PC-3 (cell line): Measurements from ENCODE around the gene SRSF2.

Source experiments
- EZH2 ChIP-seq: fragments of 300-600 bp; sonication (generic); IDR thresholded peaks from one replicate; pipeline ENCODE4 v1.6.1; 2017; ENCODE audit warnings: antibody characterized with exemption, mild to moderate bottlenecking, low read length; ENCODE audit not compliant: unreplicated experiment
- TF ChIP-seq, protein P1 (sequence below): fragments of 300-600 bp; sonication (generic); conservative IDR thresholded peaks from 2 replicates; pipeline ENCODE4 v1.5.1; 2017; ENCODE audit warnings: antibody characterized with exemption, low read depth, mild to moderate bottlenecking, low read length

DNA sequence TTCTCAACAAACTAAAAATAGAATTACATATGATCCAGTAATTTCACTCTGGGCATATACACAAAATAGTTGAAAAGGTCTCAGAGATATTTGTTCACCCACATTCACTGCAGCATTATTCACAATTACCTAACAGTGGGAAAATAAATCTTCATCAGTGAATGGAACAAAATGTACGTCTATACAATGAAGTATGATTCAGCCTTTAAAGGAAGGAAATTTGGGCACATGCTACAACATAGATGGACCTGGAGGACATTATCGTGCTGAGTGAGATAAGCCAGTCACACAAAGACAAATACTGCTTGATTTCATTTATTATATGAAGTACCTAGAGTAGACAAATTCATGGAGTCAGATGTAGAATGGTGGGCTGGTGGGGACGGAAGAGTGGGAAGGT is 47.8 kb upstream of the SRSF2 start:
- TF ChIP-seq, protein P1, sequence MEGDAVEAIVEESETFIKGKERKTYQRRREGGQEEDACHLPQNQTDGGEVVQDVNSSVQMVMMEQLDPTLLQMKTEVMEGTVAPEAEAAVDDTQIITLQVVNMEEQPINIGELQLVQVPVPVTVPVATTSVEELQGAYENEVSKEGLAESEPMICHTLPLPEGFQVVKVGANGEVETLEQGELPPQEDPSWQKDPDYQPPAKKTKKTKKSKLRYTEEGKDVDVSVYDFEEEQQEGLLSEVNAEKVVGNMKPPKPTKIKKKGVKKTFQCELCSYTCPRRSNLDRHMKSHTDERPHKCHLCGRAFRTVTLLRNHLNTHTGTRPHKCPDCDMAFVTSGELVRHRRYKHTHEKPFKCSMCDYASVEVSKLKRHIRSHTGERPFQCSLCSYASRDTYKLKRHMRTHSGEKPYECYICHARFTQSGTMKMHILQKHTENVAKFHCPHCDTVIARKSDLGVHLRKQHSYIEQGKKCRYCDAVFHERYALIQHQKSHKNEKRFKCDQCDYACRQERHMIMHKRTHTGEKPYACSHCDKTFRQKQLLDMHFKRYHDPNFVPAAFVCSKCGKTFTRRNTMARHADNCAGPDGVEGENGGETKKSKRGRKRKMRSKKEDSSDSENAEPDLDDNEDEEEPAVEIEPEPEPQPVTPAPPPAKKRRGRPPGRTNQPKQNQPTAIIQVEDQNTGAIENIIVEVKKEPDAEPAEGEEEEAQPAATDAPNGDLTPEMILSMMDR, result no peak
- no peak for TF ChIP-seq EZH2
